Nucleus accumbens (tissue), 56 donors: ENCODE data around the gene LIPE.

Source experiments
- DNase-seq, 56 donors: peaks; one replicate each; lab custom pipeline; 2025; lab: John Stamatoyannopoulos, UW

The LIPE gene

DNA sequence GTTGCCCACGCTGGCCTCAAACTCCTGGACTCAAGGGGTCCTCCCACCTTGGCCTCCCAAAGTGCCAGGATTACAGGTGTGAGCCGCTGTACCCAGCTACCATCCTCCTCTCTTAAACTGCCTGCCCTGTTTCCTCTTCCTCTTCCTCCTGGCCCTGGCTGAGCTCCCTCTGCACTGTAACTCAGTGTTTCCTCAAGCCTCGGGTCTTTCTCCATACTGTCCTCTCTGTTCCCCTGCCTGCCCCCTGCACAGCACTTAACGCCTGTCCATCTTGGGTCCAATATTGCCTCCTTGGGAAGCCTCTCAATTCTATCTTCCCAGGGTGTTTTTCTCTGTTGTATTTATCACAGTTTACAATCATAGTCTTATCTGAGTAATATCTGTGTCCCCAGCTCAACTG, 6.1 kb downstream of the LIPE start:
- no peak for DNase-seq

DNA sequence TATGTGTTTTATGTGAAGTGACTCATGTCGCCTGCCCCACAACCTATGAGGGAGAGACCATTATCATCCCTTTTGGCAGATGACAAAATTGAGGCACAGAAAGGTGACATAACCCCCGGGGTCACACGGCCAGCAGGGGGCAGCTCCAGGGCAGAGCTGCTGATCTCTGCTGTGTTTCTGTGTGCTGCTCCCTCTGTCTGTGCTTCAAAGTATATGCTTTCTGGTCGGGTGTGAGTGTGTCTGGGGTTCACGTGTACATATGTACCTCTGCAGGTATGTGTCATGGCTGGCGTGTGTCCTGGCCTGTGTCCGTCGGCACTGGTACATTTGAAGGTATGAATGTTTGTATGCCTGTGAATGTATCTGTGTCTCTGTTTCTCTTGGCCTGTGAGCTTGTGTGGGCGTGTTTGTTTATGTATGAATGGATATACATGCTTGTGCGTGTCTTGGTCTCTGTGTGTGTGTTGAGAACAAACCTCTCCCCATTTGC, 7.1 kb downstream of the LIPE start:
- DNase-seq: peak in 16 of 56 donors; percentile 9 to 45 (median 22)

DNA sequence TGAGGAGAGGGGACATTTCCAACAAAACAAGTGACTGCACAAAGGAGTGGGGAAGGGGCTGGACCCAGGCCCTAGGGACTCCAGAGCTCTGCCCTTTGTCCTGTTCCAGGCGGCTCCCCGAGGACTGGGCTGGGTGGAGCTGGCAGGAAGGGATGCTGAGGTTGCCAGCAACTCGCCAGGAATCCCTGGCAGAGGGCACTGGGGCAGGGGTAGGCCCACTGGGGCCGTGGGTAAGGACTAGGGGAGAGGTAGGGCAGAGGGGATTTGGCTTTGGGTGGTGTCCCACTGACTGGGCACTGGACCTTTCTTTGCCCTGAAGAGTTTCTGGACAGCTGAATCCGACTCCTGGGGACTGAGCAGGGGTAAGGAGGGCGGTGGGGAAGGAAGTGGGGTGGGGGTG, 7.9 kb downstream of the LIPE start:
- no peak for DNase-seq

DNA sequence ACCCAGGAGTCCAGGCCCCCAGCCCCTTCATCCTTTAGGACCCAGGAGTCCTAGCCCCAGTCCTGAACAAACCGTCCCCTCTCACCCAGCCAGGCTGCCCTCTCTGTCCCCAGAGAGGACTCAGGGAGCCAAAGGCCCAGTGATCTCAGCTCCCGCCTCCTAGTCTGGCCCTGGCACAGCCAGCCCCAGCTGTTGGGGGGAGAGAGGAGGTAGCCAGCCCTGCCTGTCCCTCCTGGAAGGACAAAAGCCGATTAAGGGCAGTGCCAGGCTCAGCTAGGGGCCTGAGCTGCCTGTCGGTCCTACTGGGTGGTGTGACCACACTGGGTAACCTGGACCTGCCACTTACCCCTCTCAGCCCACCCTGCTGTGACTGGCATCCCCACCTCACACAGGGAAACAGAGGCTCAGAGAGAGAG, 14.5 kb downstream of the LIPE start:
- peak in 51 of 56 donors; percentile 28 to 89 (median 77) for DNase-seq

DNA sequence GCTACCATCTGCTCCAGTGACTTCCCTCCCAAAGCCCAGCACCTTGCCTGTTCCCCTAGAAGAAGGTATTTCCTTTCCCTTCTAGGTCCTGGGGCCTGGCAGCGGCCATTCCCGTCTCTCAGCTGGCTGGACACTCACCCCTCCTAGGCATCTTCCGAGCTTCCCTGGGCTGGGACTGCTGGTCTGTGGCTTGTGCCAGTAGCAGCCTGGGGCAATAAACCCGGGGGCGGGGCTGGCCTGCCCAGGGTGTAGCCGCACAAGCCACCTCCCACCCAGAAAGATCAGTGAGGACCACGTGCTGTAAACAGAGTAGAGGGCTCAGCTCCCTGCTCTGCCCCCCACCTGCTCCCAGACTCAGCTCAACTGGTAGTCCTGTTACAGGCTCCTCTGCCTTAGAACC, 15.0 kb downstream of the LIPE start:
- peak in 48 of 56 donors; percentile 36 to 89 (median 78) for DNase-seq

DNA sequence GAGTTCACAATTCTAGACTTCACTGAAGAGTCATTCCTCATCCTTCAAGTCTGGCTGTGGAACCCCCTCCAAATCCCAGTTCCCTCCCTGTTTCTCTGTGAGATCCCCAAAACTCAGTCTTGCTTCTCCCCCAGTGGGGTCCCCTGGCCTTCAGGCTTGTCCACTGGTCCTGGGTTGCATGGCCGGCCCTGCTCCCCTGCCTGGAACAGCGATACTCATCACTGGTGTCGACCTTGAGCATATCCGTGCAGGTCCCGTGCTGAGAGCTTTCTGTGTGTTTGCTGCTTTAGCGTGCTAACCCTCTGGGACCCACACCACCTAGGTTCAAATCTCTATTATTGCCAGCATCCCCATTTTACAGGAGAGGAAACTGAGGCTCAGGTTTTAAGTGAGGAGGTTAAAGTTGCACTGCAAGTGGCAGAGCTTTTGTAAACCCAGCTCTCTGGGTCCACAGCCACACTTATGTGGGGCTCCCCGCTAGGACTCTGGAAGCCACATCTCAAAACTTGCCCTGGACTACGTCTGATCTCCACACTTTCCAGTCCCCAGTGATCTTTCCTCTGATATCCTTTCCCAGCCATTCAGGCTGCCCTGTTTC, 15.5 kb downstream of the LIPE start:
- no peak for DNase-seq

DNA sequence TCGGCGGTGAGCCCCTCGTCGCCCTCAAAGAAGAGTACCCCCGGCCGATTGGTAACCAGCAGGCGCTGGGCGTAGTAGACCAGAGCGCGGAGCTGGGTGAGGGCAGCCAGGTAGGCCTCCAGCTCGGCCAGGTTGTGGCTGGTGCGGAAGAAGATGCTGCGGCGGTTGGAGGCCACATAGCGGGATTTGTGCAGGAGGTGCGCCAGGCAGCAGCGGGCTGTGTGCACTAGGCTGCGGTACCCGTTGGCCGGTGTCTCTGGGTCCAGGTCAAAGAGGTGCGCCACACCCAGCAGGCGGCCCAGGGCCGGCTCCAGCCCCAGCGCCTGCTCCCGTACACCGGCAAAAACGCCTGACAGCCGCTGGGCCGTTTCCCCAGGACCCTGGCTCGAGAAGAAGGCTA, 16.8 kb downstream of the LIPE start:
- DNase-seq: no peak

DNA sequence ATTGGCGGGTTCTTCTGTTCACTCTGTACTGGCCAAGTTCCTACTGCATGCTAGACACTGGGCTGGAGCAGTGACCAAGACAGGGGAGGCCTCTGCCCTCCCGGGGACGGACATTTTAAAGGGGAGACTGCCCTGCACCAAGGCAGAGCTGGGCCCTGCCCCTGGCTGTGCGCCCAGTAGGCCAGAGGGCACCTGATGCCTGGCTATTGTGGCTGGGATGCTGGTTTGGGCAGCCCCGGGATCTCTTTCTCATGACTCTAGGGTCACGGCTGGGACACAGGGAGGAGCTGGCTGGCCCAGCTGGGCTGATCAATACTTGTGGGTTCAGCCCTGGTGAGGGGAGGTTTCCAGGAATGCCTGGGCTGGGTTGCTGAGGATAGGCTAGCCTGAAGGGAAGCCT, 17.7 kb downstream of the LIPE start:
- peak in 6 of 56 donors; percentile 10 to 51 (median 24) for DNase-seq

DNA sequence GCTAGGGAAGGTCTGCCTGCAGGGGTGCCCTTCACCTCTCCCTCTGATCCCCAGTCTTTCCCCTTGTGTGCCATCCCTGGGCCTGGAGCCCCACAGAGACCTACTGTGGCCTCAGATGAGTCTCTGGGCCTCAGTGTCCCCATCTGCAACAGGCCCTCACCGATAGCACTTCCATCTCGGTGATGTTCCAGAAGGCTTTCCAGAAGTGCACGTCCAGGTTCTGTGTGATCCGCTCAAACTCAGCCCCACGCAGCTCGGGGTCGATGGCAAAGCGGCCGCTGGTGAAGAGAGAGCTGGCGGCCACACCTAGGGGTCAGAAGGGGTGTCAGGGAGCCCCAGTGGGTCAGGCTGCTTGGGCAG, 19.4 kb downstream of the LIPE start:
- DNase-seq: no peak

DNA sequence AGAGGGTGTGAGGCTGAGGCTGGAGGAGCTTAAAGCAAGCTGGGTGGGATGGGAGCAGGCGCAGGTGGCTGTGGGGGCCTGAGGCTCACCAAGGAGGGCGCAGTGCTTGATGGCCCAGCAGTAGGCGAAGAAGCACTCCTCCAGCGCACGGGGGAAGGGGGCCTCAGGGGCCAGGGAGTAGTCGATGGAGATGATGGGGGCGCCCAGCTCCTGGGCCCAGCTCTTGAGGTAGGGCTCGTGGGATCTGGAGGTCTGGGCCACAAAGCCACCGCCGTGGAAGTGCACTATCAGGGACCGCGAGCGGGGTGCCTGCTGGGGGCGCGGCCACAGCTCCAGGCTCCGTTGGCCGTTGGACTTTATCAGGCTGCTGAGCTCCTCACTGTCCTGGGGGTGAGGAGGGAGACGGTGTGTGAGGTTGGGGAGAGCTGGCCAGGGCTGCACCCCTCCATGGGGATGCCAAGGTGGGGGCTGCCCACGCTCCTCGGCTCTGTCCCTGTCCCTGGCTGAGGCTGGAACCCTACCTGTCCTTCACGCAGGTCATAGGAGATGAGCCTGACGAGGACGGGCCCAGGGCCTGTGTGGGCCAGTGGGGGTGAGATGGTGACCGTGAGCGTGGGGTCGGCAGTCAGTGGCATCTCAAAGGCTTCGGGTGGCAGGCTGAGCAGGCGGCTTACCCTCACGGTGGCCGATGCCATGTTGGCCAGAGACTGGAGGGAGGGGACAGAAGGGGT, 19.9 kb downstream of the LIPE start:
- no peak for DNase-seq

DNA sequence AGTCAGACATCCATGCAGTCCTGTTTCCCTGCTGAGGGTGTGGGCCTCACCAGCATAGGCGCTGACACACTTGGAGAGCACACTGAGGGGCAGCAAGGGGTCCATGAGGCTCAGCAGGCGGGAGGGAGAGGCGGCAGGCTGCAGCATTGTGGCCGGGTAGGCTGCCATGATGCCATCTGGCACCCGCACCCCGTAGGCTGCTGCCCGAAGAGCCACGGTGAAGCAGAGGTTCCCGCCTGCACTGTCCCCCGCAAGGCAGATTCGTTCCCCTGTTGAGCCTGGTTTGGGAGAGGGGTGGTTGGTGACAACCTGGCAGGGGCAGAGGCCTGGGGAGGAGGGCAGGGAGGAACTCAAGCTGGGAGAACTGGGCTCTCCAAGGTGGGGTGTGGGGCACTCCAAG, 21.1 kb downstream of the LIPE start:
- DNase-seq: no peak

DNA sequence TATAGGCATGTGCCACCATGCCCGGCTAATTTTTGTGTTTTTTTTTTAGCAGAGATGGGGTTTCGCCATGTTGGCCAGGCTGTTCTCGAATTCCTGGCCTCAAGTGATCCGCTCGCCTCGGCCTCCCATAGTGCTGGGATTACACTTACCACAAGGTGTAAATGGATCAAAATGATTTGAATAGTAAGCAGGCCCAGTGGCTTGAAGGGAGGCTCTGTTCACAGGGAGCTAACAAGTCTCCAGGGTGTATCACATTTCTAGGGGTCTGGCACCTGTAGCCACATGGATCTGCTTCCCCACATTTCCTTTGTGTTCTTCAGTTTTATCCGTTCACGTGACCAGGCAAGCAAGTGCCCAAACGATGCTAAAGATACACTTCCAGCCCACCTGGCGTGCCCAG, 23.6 kb downstream of the LIPE start:
- no peak for DNase-seq

DNA sequence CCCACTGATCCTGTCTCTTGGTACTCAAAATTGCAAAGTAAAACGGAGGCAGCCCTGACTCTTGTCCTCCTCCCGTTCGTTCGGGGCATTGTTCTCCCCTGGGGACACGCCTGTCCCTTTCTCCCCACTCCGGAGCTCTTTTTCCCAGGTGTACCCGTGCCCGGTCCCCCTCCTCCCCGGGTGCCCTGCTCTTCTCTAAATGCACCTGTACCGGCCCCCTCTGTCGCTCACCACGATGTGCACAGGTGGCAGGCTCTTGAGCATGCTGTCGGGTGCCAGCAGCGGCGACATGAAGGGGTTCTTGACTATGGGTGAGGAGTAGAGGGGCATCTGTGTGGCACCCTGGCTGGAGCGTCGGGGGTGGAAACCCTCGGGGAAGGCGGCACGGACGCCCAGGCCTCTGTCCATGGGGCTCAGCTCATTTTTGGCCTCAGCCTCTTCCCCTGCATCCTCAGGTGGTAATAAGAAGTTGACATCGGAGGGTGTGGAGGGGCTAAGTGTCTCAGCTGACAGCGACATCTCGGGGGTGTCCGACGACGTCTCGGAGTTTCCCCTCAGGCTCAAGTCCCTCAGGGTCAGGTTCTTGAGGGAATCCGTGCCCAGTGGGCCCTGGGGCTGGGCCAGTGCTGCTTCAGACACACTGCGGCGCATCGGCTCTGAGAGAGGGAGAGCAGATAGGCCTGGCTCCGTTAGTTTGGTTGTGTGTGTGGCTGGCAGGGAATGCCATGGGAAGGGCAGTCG, 24.6 kb downstream of the LIPE start:
- DNase-seq: peak in 3 of 56 donors; percentile 15 to 24 (median 15)

DNA sequence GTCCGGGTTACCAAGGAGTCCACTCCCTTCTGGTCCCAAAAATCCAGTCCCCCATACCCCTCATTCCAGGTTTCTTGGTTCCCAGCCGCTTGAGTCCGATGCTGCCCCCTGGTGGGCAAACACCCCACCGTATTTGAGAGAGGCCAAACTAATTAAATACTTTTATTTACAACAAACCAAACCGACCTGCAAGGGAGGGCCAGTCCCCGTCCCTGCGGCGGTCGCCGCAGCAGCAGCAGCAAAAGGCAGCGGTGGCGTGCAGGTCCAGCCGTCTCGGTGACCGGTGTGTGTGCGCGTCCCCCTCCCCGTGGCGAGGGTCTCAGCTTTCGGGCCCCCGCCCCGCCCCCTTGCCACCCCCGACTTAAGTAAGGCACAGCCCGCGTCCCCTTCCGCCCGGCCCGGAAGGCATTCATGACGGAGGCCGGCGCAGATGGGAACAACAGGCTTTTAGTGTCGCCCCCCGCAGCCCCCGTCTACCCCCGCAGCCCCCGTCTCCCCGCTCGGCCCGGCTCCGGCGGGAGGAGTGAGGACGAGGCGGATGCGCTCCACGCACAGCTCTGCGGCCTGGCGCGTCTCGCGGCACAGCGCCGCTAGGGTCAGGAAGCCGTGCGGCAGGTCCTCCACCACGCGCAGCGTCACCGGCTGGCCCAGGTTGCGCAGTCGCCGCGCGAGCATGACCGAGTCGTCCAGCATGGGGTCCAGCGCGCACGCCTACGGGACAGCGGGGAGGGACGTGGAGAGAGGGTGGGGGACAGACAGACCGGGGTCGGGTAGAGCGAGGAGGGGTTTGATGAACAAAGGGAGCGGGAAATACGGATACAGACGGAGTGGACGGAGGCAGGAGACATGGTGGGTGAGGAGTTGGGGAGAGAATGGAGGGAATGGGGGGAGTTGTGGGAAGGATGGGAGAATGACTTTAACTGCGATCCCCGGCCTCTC, 25.6 kb downstream of the LIPE start:
- peak in 50 of 56 donors; percentile 15 to 89 (median 62) for DNase-seq

DNA sequence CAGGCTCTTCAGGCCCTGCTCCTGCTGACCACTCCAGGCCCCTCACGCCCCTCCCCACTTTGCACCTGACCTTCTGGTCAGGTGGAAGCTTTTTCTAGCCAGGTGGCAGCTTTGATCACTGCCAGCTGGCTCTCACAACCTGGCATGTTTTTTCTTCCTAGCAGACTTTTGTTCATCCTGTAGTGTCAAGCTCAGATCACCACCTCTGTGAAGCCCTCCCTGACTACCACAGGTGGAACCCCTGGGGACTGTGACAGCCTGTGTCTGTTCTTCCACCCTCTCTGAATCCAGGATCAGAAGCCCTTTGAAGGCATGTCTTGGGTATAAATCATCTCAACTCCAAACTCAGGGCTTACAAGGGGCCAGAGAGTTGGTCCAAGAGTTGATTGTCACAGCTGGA, 26.8 kb downstream of the LIPE start:
- DNase-seq: no peak

DNA sequence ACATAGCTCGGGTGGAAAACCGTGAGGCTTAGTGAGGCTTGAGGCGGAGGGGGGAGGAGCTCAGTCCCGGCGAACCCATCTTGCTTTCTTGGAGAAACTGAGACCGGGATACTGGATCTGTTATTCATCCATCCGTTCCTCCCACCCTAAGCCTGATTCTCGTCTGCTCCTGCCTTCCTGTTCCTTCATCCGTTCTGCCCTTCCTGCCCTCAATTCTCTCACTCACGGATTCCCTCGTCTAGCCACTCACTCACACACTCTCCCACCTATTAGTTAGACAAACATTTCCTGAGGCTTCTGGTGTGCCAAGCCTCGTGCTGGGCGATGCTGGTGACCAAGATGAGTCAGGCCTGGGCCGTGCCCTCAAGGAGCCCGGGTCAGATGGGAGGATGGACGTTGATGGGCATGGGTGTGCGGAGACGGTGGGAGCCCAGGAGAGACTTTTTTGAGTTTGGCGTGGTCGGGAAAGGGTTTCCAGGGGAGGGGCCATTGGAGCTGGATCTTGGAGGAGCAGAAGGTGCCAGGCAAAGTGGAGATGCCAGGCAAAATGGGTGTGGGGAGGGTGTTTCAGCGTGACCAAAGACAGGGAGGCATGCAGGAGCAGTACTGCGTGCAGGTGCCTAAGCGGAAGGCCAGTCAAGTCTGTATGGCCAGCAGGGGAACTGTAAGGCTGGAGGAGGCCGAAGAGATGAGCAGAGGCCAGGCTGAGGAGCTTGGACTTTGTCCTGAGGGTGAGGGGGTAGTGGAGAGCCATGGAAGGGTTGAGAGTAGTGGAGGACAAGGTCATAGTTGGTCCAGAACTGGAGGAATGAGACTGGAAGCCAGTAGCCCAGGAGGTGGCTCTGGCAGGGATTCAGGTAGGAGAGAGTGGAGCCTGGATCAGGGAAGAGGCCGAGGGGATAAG, 29.7 kb downstream of the LIPE start:
- DNase-seq: peak in 2 of 56 donors; percentile 28 to 52

DNA sequence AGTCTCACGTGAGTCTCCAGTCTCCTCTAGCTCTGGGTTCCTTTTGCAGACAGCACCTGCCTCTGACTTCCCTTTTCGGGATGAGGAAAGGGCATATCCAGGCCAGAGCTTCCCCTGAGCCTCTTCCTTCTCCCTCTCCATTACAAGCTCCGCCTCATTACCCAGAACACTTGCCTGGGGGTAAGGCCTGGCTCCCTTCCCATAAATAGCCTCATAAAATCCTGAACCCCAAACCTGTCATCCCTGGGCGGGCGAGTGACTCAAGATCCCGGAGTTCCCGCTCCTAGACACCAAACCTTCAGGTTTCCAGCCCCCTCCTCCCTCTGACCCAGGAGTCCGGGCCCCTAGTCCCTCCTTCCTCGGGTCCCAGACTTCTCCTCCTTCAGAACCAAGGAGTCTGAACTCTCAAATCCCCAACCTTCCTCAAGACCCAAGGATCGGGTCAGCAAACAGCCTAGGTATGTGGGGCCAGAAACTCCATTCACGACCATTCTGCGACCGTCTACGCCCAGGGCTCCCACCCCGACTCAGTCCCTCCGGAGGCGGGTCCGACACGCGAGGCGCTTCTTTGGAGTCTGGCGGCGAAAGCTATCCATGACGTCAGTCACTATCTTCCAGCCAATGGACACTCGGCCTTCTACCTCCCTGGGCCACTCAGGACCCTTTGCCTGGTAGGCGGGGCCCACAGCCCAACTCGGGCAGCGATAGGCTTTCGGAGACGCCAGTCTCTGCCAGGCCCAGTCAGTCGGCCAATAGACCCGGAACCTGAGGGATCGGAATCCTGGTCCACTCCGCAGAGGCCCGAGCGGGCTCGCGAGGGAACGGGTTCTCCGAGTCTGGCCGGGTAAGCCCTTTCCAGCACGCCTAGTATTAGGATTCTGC, 30.6 kb downstream of the LIPE start:
- DNase-seq: peak; percentile 84 to 99 (median 97)

DNA sequence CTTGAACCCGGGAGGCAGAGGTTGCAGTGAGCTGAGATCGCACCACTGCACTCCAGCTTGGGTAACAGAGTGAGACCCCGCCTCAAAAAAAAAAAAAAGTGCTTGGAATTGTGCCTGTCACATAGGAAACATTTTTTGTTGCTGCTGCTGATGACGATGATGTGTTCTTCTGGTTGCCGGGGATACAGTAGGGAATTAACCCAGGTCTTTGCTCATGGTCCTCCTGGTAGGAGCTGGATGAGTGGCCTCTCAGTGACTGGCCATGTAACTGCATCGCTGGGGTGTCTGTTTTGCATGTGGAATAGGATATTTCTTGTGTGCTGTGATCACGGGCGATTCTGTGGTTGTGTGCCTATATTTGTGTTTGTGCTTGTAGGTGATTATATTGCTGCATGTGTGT, 32.4 kb downstream of the LIPE start:
- no peak for DNase-seq
